Neural crest cell (in vitro differentiated cells): ENCODE measurements around the gene SLC17A7. TPM values are rescaled to one million over a fixed set of nuclear protein-coding genes. Genes with fewer than 3 reads are reported as not detected.
A peak's percentile ranks its signal among the peaks of the same experiment; 100 is the strongest.

ENCODE experiments used
- DNase-seq: peaks from one replicate; pipeline ENCODE4 v3.0.0; 2021; ENCODE audit warnings: low read depth, mixed read lengths, low spot score
- H3K27ac Mint-ChIP-seq: one replicate; pipeline ENCODE4 v1.8.0; 2021; ENCODE audit warnings: mild to moderate bottlenecking, mixed read lengths; ENCODE audit not compliant: unreplicated experiment
- H3K27me3 Mint-ChIP-seq: 2 replicates; pipeline ENCODE4 v1.8.0; 2021; ENCODE audit warnings: low read depth, mild to moderate bottlenecking, mixed read lengths
- H3K36me3 Mint-ChIP-seq: 2 replicates; pipeline ENCODE4 v1.8.0; 2021; ENCODE audit warnings: low read depth, mild to moderate bottlenecking, mixed read lengths
- H3K4me1 Mint-ChIP-seq: 2 replicates; pipeline ENCODE4 v1.8.0; 2021; ENCODE audit warnings: mixed read lengths
- H3K4me3 Mint-ChIP-seq: one replicate; pipeline ENCODE4 v1.8.0; 2021; ENCODE audit warnings: mild to moderate bottlenecking, mixed read lengths
- H3K9me3 Mint-ChIP-seq: 2 replicates; pipeline ENCODE4 v1.8.0; 2021; ENCODE audit warnings: mixed read lengths
- CTCF ChIP-seq: fragments of 200-600 bp; sonication (generic); conservative IDR thresholded peaks from 2 replicates; pipeline ENCODE4 v1.5.0; 2021; ENCODE audit warnings: antibody characterized with exemption, mild to moderate bottlenecking
- total RNA-seq: library from RNA; stranded (reverse); gene quantifications from 2 replicates; pipeline ENCODE4 v1.2.1, GENCODE V29; 2021

SLC17A7 gene
- total RNA-seq, 1 donor from 2014 or later: 0.23 TPM

- H3K27me3 Mint-ChIP-seq: peaks cover 8% of the 10 kb centered on the region
- no peaks in the 10 kb centered on the region for H3K36me3 Mint-ChIP-seq
- H3K4me1 Mint-ChIP-seq: peaks cover 8% of the 10 kb centered on the region
- H3K27ac Mint-ChIP-seq: no peak overlapping the region
- H3K9me3 Mint-ChIP-seq: no peaks in the 10 kb centered on the region
- DNase-seq: no peak
- no peak for TF ChIP-seq CTCF
- H3K4me3 Mint-ChIP-seq: no peak overlapping the region
These were observed 31.8 kb downstream of the SLC17A7 start for GRCh38 chr19:49409441-49410029.

- Mint-ChIP-seq H3K27ac (no peak overlapping the region), H3K4me3 (no peak overlapping the region), H3K9me3 (no peaks in the 10 kb centered on the region), H3K36me3 (no peaks in the 10 kb centered on the region), H3K27me3 (peaks cover 5% of the 10 kb centered on the region), H3K4me1 (peaks cover 8% of the 10 kb centered on the region)
- TF ChIP-seq CTCF: no peak
- no peak for DNase-seq
These were observed 32.4 kb downstream of the SLC17A7 start for GRCh38 chr19:49408816-49409440.

- no peak overlapping the region for H3K27ac Mint-ChIP-seq
- no peak for TF ChIP-seq CTCF
- no peak overlapping the region for H3K4me3 Mint-ChIP-seq
- peaks cover 8% of the 10 kb centered on the region for H3K4me1 Mint-ChIP-seq
- no peaks in the 10 kb centered on the region for H3K36me3 Mint-ChIP-seq
- no peaks in the 10 kb centered on the region for H3K9me3 Mint-ChIP-seq
- peaks cover 3% of the 10 kb centered on the region for H3K27me3 Mint-ChIP-seq
- DNase-seq: no peak
These were observed 33.8 kb downstream of the SLC17A7 start for GRCh38 chr19:49407482-49408015.

- H3K27me3 Mint-ChIP-seq: peaks cover 3% of the 10 kb centered on the region
- no peak overlapping the region for H3K4me3 Mint-ChIP-seq
- H3K9me3 Mint-ChIP-seq: no peaks in the 10 kb centered on the region
- no peak for DNase-seq
- peaks cover 8% of the 10 kb centered on the region for H3K4me1 Mint-ChIP-seq
- no peak for TF ChIP-seq CTCF
- H3K36me3 Mint-ChIP-seq: no peaks in the 10 kb centered on the region
- no peak overlapping the region for H3K27ac Mint-ChIP-seq
These were observed 34.2 kb downstream of the SLC17A7 start for GRCh38 chr19:49407079-49407478.

GRCh38 chr19:49403404-49404187, 37.7 kb downstream of the SLC17A7 start:
- H3K27ac Mint-ChIP-seq: peak overlapping the region; percentile 43

More at GRCh38 chr19:49403404-49404187, 37.7 kb downstream of the SLC17A7 start:
- Mint-ChIP-seq H3K4me1 (peaks cover 8% of the 10 kb centered on the region), H3K36me3 (no peaks in the 10 kb centered on the region), H3K4me3 (no peak overlapping the region), H3K27me3 (no peaks in the 10 kb centered on the region), H3K9me3 (no peaks in the 10 kb centered on the region)
- DNase-seq: no peak
- TF ChIP-seq CTCF: no peak
